Endothelial cell of umbilical vein (primary cell): Measurements from ENCODE around the gene MUTYH.

Experiments
- CTCF ChIP-seq, 2 donors: IDR thresholded peaks; 1 replicate in 1 of 2; 2 replicates in 1 of 2; pipeline ENCODE4 v1.5.1; 2011; ENCODE audit warnings: low read length in 2 of 2, mild to moderate bottlenecking in 2 of 2, moderate library complexity in 2 of 2, control low read depth in 1 of 2, inconsistent platforms in 1 of 2, low read depth in 1 of 2; ENCODE audit not compliant: insufficient read depth in 1 of 2; ENCODE audit errors: extremely low read depth in 1 of 2
- EZH2 ChIP-seq: IDR thresholded peaks from 2 replicates; pipeline ENCODE4 v1.6.1; 2012; ENCODE audit warnings: borderline replicate concordance, low read depth, mild to moderate bottlenecking, moderate library complexity, low read length, inconsistent platforms; ENCODE audit not compliant: severe bottlenecking
- MYC ChIP-seq: IDR thresholded peaks from one replicate; pipeline ENCODE4 v1.6.1; 2011; ENCODE audit warnings: mild to moderate bottlenecking, low read depth, low read length
- POLR2A ChIP-seq: IDR thresholded peaks from 2 replicates; pipeline ENCODE4 v1.6.1; 2012; ENCODE audit warnings: low read depth, mild to moderate bottlenecking, control low read depth, low read length
- POLR2AphosphoS5 ChIP-seq: IDR thresholded peaks from 2 replicates; pipeline ENCODE4 v1.6.1; 2012; ENCODE audit warnings: low read depth, mild to moderate bottlenecking, control low read depth, low read length, moderate library complexity; ENCODE audit not compliant: insufficient read depth

DNA sequence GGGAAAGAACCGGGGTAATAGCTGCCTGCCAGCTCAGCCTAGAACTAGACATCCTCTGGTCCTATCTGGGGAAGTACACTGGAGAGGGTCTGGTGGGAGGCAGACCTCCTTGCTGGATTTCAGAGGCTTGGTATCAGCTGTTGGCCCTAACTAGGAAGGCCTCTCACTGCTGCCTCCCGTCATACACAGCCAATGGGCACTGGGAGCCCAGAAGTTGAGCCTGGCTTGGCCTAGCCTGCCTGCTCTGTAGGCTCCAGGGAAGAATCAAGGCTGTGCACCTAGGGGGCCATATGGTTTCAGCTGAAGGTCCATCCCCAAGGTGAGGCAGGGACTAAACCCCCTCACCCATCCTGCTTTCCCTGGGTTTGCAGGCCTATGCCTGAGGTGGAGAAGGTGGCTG, 4.3 kb upstream of the MUTYH start:
- no peak for TF ChIP-seq POLR2A
- TF ChIP-seq MYC: no peak
- TF ChIP-seq CTCF (IDR thresholded peaks at IDR 0.05; ENCODE audit: extremely low read depth in 1 of 2, insufficient read depth in 1 of 2, low read depth in 1 of 2, low read length in 2 of 2): no peak
- TF ChIP-seq EZH2: no peak
- TF ChIP-seq POLR2AphosphoS5: no peak
